Transverse colon (tissue), 4 donors: ENCODE data around the gene PPP1R10. TPM values are rescaled to one million over a fixed set of nuclear protein-coding genes. Genes with fewer than 3 reads are reported as not detected.

Source experiments
- DNase-seq: peaks from one replicate; pipeline ENCODE4 v3.0.0-alpha.2; 2019
- H3K27ac ChIP-seq, 4 donors: fragments of 200-600 bp; sonication (generic); 2 replicates each; pipeline ENCODE4 v1.5.1; 2016 to 2018; ENCODE audit warnings: inconsistent platforms in 4 of 4
- H3K27me3 ChIP-seq: fragments of 200-600 bp; sonication (generic); 2 replicates; pipeline ENCODE4 v1.5.1; 2017; ENCODE audit warnings: inconsistent platforms
- H3K36me3 ChIP-seq, 4 donors: fragments of 200-600 bp; sonication (generic); 2 replicates each; pipeline ENCODE4 v1.5.1; 2017 to 2019; ENCODE audit warnings: inconsistent platforms in 4 of 4
- H3K4me1 ChIP-seq, 4 donors: fragments of 200-600 bp; sonication (generic); 2 replicates each; pipeline ENCODE4 v1.5.1; 2017 to 2020; ENCODE audit warnings: inconsistent platforms in 4 of 4
- H3K4me3 ChIP-seq, 4 donors: fragments of 200-600 bp; sonication (generic); 1 replicate in 1 of 4; 2 replicates in 3 of 4; pipeline versions ENCODE4 v1.5.1 to v1.6.1; 2017 to 2019; ENCODE audit warnings: inconsistent platforms in 4 of 4
- H3K9me3 ChIP-seq, 2 donors: fragments of 200-600 bp; sonication (generic); 2 replicates each; pipeline ENCODE4 v1.5.1; 2017 to 2019; ENCODE audit warnings: inconsistent platforms in 2 of 2
- EP300 ChIP-seq: sonication (generic); formaldehyde crosslinking; IDR thresholded peaks from one replicate; pipeline ENCODE4 v1.6.1; 2017; ENCODE audit warnings: antibody characterized with exemption, low read depth
- POLR2A ChIP-seq: fragments of 450-650 bp; IDR thresholded peaks from one replicate; pipeline ENCODE4 v1.6.1; 2016; ENCODE audit warnings: antibody characterized with exemption, mild to moderate bottlenecking, moderate library complexity
- POLR2AphosphoS5 ChIP-seq, 3 donors: sonication (generic); formaldehyde crosslinking; IDR thresholded peaks; one replicate each; pipeline ENCODE4 v1.6.1; 2016; ENCODE audit warnings: antibody characterized with exemption in 3 of 3
- WGBS, 2 donors: methylation state at CpG; one replicate each; pipeline ENCODE4 v1.1.5; 2018; ENCODE audit warnings: low coverage in 1 of 2; 5-methylcytosine and 5-hydroxymethylcytosine counted together
- in situ Hi-C, 4 donors: fragments of 200-750 bp; cut with MboI; loops; one replicate each; pipeline versions ENCODE4 v1.15.0 to v1.15.1; 2017; ENCODE audit warnings: low sequenced_read_pairs in 3 of 4, low pct_ligation_motif_present in 1 of 4, low pct_unique_long_range_greater_than_20kb in 1 of 4
- intact Hi-C: fragments of 100-400 bp; cut with DNase I; formaldehyde crosslinking; loops from one replicate; pipeline ENCODE4 v1.15.1; 2023; ENCODE audit warnings: low total_unique reads
- total RNA-seq, 4 donors: library from RNA; depleted of rRNA; stranded (reverse); fragments of >200 nt; gene quantifications; one replicate each; pipeline ENCODE4 v1.1.0, GENCODE V29; 2016
- TF ChIP-seq, protein P1 (sequence below), 5 experiments: fragments of 200-600 bp in 3 of 5; fragments of 450-650 bp in 2 of 5; sonication (generic) in 3 of 5; IDR thresholded peaks; 1 replicate in 2 of 5; 2 replicates in 3 of 5; pipeline ENCODE4 v1.5.1; 2016 to 2017; ENCODE audit warnings: antibody characterized with exemption in 5 of 5, inconsistent platforms in 3 of 5, mild to moderate bottlenecking in 2 of 5, moderate library complexity in 1 of 5

Gene PPP1R10
- total RNA-seq, 4 donors from 2014 or later: 35.5 to 62.5 (median 53.8) TPM

DNA sequence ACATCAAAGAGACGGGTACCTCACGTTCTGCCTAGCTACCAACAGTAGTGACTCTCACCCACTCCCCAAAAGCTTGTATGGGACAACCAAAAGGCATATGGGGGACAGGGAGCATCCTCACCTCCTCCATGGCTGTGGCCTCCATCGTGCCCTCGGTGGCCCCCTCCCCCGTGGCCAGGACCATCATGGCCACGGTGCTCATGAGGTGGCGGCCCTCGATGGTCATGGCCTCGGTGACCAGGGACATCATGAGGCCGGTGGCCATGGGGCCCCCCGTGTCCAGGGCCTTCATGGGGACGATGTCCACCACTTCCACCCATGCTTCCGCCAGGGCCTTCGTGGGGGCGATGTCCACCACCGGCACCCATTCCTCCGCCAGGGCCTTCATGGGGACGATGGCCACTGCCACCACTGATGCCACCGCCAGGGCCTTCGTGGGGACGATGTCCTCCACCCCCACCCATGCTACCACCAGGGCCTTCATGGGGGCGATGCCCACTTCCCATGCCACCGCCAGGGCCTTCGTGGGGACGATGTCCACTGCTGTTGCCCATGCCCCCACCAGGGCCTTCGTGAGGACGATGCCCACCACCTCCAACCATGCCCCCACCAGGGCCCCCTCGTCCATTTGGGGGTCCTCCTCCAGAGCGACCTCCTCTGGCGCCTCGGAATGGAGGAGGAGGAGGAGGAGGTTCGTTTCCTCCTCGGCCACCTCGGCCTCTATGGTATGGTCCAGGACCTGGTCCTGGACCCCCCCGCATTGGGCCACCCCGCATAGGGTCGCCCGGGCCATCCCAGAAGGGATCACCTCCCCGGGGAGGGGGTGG lies 15.0 kb downstream of the PPP1R10 start:
- in situ Hi-C loops: no loop called here
- H3K4me3 ChIP-seq: no peak overlapping the region
- TF ChIP-seq, protein P1, sequence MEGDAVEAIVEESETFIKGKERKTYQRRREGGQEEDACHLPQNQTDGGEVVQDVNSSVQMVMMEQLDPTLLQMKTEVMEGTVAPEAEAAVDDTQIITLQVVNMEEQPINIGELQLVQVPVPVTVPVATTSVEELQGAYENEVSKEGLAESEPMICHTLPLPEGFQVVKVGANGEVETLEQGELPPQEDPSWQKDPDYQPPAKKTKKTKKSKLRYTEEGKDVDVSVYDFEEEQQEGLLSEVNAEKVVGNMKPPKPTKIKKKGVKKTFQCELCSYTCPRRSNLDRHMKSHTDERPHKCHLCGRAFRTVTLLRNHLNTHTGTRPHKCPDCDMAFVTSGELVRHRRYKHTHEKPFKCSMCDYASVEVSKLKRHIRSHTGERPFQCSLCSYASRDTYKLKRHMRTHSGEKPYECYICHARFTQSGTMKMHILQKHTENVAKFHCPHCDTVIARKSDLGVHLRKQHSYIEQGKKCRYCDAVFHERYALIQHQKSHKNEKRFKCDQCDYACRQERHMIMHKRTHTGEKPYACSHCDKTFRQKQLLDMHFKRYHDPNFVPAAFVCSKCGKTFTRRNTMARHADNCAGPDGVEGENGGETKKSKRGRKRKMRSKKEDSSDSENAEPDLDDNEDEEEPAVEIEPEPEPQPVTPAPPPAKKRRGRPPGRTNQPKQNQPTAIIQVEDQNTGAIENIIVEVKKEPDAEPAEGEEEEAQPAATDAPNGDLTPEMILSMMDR (IDR thresholded peaks at IDR 0.05): no peak
- peak in 2 of 3 donors; percentile 6 to 51 for TF ChIP-seq POLR2AphosphoS5 (IDR thresholded peaks at IDR 0.05)
- TF ChIP-seq EP300: no peak
- no peaks in the 10 kb centered on the region for H3K27me3 ChIP-seq
- WGBS, 2 donors: 89% methylated on average over 3 to 36 of the region's 39 CpGs
- H3K36me3 ChIP-seq: peaks cover 0 to 61% (median 30%) of the 10 kb centered on the region in 4 donors
- DNase-seq: no peak
- no peaks in the 10 kb centered on the region for H3K4me1 ChIP-seq
- H3K9me3 ChIP-seq: no peaks in the 10 kb centered on the region
- intact Hi-C loops: no loop called here
- no peak overlapping the region for H3K27ac ChIP-seq

DNA sequence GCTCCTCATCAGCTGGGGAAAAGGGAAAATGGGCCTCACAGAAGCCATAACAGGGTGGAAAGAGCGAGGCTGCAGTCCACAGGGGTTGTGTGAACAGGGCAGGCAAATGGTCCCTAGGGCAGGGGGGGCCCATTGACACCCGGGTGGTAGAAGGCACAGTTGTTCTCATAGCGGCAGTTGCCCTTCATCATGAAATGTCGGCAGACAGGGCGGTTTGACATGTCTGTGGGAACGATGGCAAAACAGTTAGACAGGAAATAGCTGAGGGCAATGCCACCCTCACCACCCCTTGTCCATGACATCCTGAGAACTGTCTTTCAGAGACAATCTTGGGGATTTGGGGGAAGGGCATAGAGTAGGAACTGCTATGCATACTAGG lies 15.6 kb downstream of the PPP1R10 start:
- TF ChIP-seq, protein P1 (IDR thresholded peaks at IDR 0.05): no peak
- no peaks in the 10 kb centered on the region for H3K27me3 ChIP-seq
- H3K36me3 ChIP-seq: peaks cover 0 to 55% (median 26%) of the 10 kb centered on the region in 4 donors
- intact Hi-C loops: no loop called here
- H3K27ac ChIP-seq: no peak overlapping the region
- no peaks in the 10 kb centered on the region for H3K9me3 ChIP-seq
- 69% methylated on average over 6 of the region's 6 CpGs; no CpG with 5 or more reads in 1 of the 2 donors for WGBS, 2 donors
- in situ Hi-C loops: no loop called here
- no peak for DNase-seq
- H3K4me1 ChIP-seq: no peaks in the 10 kb centered on the region
- H3K4me3 ChIP-seq: no peak overlapping the region

DNA sequence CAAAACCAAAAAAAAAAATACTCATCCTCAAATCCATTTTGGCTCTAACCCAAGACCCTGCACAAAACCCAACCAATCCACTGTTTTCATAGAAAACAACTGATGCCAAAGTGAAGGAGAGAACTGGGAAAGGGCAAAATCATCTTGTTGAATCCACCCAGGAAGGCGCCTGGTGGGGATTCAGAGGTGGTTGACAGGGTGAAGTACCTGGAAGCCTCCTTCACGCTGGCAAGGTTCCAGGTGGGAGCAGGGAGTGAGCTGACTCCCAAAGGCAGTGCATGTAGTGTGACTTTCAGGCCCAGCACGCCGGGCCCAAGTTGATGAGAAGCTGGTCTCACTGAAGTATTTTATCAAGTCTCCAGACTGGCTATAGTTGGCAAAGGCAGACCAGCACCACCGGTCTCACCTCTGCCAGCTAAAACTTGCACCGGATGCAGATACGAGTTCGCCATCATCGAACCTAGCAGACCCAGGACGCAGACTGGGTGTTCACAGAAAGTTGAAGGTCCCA lies 16.5 kb downstream of the PPP1R10 start:
- no peak for DNase-seq
- Histone ChIP-seq H3K4me3 (no peak overlapping the region), H3K36me3 (peaks cover 0 to 46% (median 22%) of the 10 kb centered on the region in 4 donors), H3K27me3 (no peaks in the 10 kb centered on the region), H3K4me1 (no peaks in the 10 kb centered on the region), H3K9me3 (no peaks in the 10 kb centered on the region), H3K27ac (no peak overlapping the region)
- intact Hi-C loops: no loop called here
- no peak for TF ChIP-seq EP300
- TF ChIP-seq POLR2A: peak; percentile 9
- TF ChIP-seq POLR2AphosphoS5 (IDR thresholded peaks at IDR 0.05): peak in 1 of 3 donors; percentile 9
- TF ChIP-seq, protein P1 (IDR thresholded peaks at IDR 0.05): no peak
- in situ Hi-C loops: no loop called here
- 85% methylated on average over 10 of the region's 10 CpGs; no CpG with 5 or more reads in 1 of the 2 donors for WGBS, 2 donors

DNA sequence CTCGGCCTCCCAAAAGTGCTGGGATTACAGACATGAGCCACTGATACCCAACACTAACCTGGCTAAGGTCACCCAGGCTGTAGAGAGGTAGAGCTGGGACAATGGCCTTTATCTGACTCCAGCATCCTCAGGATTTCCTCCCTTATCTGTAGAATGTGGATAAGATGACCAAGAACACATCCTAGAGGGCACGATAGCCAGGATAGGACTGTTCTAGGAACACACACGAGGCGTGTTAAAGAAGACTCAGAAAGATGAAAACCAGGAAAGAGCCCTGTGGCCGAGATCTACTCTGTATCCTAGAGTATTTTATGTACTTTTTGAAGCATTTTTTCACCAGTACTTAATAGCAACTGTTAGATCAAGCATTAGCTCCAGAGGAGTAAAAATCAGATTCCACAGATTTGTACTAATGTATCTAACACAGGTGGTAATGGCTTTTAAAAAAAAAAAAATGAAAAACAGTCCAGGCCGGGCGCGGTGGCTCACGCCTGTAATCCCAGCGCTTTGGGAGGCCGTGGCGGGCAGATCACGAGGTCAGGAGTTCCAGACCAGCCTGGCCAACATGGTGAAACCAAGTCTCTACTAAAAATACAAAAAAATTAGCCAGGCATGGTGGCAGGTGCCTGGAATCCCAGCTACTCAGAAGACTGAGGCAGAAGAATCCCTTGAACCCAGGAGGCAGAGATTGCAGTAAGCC lies 17.3 kb downstream of the PPP1R10 start:
- Histone ChIP-seq H3K9me3 (no peaks in the 10 kb centered on the region), H3K36me3 (peaks cover 0 to 38% (median 16%) of the 10 kb centered on the region in 4 donors), H3K4me3 (no peak overlapping the region), H3K27me3 (no peaks in the 10 kb centered on the region), H3K4me1 (no peaks in the 10 kb centered on the region), H3K27ac (no peak overlapping the region)
- in situ Hi-C loops (loop anchor here in 1 of 4 donors (5.0 kb wide), 1 partner anchor 117 kb away; no protein-coding TSS in a partner anchor), intact Hi-C loops (no loop called here)
- 63 to 84% methylated on average over 4 to 13 of the region's 13 CpGs for WGBS, 2 donors
- TF ChIP-seq EP300 (no peak), POLR2AphosphoS5 (IDR thresholded peaks at IDR 0.05) (peak in 1 of 3 donors; percentile 9)
- DNase-seq: no peak
